OCI-LY3 (cell line): ENCODE results near the gene PRPF19.
A peak's percentile ranks its signal among the peaks of the same experiment; 100 is the strongest.

Experiments
- H2AFZ ChIP-seq: fragments of 200-600, 300-600 bp; shearing (Covaris generic); 2 replicates; pipeline ENCODE4 v1.6.0; 2014; ENCODE audit warnings: antibody characterized with exemption, low read depth, low read length
- H3K27ac ChIP-seq: fragments of 200-600, 300-600 bp; sonication (generic); 2 replicates; pipeline ENCODE4 v1.5.1; 2014; ENCODE audit warnings: mild to moderate bottlenecking, low read length, moderate library complexity, mixed read lengths
- H3K27me3 ChIP-seq: fragments of 200-600, 300-600 bp; sonication (generic); 2 replicates; pipeline ENCODE4 v1.6.1; 2014; ENCODE audit warnings: low read depth, low read length, mixed read lengths
- H3K36me3 ChIP-seq: fragments of 200-600, 300-600 bp; sonication (generic); replicated peaks from 2 replicates; pipeline ENCODE3; 2014; ENCODE audit warnings: low read depth, low read length, mixed read lengths
- H3K4me1 ChIP-seq: fragments of 300-600, 200-600 bp; sonication (generic); 2 replicates; pipeline ENCODE4 v1.6.1; 2014; ENCODE audit warnings: low read length, mixed read lengths
- H3K4me2 ChIP-seq: fragments of 200-600, 300-600 bp; sonication (generic); 2 replicates; pipeline ENCODE4 v1.6.1; 2014; ENCODE audit warnings: low read length, mixed read lengths
- H3K4me3 ChIP-seq: fragments of 300-600, 200-600 bp; sonication (generic); 2 replicates; pipeline ENCODE4 v1.5.1; 2014; ENCODE audit warnings: antibody characterized with exemption, mild to moderate bottlenecking, low read length, moderate library complexity
- H3K79me2 ChIP-seq: fragments of 300-600, 200-600 bp; shearing (Covaris generic); 2 replicates; pipeline ENCODE4 v1.6.1; 2014; ENCODE audit warnings: mild to moderate bottlenecking, low read length, mixed read lengths
- H3K9ac ChIP-seq: fragments of 300-600, 200-600 bp; shearing (Covaris generic); 2 replicates; pipeline ENCODE4 v1.6.0; 2014; ENCODE audit warnings: mild to moderate bottlenecking, low read length, moderate library complexity
- H3K9me3 ChIP-seq: fragments of 200-600, 300-600 bp; shearing (Covaris generic); 2 replicates; pipeline ENCODE4 v1.6.1; 2014; ENCODE audit warnings: low read length, mixed read lengths; ENCODE audit not compliant: insufficient read depth
- H4K20me1 ChIP-seq: fragments of 200-600, 300-600 bp; sonication (generic); 2 replicates; pipeline ENCODE4 v1.6.1; 2016; ENCODE audit warnings: low read length, mixed read lengths; ENCODE audit not compliant: insufficient read depth
- EZH2phosphoT487 ChIP-seq: fragments of 200-600 bp; shearing (Covaris generic); IDR thresholded peaks from 2 replicates; pipeline ENCODE4 v1.6.1; 2018; ENCODE audit warnings: antibody characterized with exemption, mixed run types, low read depth
- TF ChIP-seq, protein P1 (sequence below): fragments of 200-600, 300-600 bp; sonication (generic); IDR thresholded peaks from 2 replicates; pipeline ENCODE4 v1.5.1; 2014; ENCODE audit warnings: antibody characterized with exemption, low read length, low read depth

The PRPF19 gene

DNA sequence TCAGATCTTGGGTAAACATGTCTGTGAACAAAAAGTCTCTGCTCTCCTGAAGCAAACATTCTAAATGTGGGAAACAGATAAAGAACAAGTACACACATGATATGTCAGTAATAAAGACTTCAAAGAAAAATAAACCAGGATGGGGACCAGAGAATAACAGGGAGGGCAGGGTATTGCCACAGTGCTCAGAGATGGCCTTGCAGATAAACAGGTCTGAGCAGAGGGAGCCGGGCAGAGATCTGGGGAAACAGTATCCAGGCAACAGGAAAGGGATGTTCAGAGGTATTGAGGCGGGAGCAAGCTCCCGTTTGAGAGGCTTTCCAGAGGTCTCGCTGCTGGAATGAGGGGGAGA, 61.5 kb downstream of the PRPF19 start:
- Histone ChIP-seq H3K9me3 (no peaks in the 10 kb centered on the region), H3K4me1 (peaks cover 27% of the 10 kb centered on the region), H3K9ac (no peak overlapping the region), H3K36me3 (peaks cover 54% of the 10 kb centered on the region), H3K27ac (no peak overlapping the region), H3K27me3 (no peaks in the 10 kb centered on the region), H4K20me1 (peaks cover 15% of the 10 kb centered on the region), H3K79me2 (peaks cover 77% of the 10 kb centered on the region), H3K4me2 (peak overlapping the region; percentile 92), H2AFZ (no peak overlapping the region), H3K4me3 (peak overlapping the region; percentile 84)
- TF ChIP-seq, protein P1, sequence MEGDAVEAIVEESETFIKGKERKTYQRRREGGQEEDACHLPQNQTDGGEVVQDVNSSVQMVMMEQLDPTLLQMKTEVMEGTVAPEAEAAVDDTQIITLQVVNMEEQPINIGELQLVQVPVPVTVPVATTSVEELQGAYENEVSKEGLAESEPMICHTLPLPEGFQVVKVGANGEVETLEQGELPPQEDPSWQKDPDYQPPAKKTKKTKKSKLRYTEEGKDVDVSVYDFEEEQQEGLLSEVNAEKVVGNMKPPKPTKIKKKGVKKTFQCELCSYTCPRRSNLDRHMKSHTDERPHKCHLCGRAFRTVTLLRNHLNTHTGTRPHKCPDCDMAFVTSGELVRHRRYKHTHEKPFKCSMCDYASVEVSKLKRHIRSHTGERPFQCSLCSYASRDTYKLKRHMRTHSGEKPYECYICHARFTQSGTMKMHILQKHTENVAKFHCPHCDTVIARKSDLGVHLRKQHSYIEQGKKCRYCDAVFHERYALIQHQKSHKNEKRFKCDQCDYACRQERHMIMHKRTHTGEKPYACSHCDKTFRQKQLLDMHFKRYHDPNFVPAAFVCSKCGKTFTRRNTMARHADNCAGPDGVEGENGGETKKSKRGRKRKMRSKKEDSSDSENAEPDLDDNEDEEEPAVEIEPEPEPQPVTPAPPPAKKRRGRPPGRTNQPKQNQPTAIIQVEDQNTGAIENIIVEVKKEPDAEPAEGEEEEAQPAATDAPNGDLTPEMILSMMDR, result no peak
- TF ChIP-seq EZH2phosphoT487, result no peak

DNA sequence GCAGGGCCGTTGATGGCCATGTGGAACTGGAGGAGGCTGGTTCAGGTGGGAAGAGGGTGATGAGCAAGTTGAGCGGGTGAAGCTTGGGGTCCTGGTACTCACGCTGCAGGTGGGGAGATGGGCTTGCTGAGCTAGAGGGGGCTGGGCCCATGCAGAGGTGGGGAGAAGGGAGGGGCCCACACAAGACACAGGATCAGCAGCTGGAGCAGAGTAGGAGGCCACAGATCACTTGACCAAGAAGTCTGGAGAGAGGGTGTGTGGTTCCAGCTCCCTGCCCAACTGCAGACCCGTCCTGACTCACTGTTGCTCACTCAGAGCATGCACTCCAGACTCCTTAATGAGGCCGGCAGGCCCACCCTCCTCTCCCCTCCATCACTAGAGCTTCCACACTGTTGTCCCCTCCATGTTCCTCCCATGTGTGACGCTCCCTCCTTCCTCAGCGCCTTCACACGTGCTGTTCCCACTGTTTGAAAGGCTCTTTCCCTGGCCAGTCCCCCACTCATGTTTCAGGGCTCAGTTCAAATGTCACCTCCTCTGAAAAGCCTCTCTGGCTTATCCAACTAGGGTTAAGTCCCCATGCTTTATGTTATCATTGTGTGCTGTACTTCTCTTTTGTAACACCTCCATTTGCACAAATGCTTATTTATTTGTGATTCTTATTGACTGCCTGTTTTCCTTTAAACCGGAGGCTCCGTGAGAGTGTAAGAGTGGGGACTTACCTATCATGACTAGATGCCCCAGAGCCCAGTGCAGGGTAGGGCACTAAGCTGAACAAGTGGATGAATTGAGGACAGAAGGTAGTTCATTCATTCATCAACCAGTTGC, 62.1 kb downstream of the PRPF19 start:
- Histone ChIP-seq H3K79me2 (peaks cover 77% of the 10 kb centered on the region), H3K9ac (peak overlapping the region; percentile 85), H3K9me3 (no peaks in the 10 kb centered on the region), H3K4me3 (peak overlapping the region; percentile 84), H3K27me3 (no peaks in the 10 kb centered on the region), H3K27ac (no peak overlapping the region), H3K4me2 (peak overlapping the region; percentile 92), H2AFZ (no peak overlapping the region), H4K20me1 (peaks cover 15% of the 10 kb centered on the region), H3K36me3 (peaks cover 49% of the 10 kb centered on the region), H3K4me1 (peaks cover 32% of the 10 kb centered on the region)
- TF ChIP-seq, protein P1, result no peak
- TF ChIP-seq EZH2phosphoT487, result no peak

DNA sequence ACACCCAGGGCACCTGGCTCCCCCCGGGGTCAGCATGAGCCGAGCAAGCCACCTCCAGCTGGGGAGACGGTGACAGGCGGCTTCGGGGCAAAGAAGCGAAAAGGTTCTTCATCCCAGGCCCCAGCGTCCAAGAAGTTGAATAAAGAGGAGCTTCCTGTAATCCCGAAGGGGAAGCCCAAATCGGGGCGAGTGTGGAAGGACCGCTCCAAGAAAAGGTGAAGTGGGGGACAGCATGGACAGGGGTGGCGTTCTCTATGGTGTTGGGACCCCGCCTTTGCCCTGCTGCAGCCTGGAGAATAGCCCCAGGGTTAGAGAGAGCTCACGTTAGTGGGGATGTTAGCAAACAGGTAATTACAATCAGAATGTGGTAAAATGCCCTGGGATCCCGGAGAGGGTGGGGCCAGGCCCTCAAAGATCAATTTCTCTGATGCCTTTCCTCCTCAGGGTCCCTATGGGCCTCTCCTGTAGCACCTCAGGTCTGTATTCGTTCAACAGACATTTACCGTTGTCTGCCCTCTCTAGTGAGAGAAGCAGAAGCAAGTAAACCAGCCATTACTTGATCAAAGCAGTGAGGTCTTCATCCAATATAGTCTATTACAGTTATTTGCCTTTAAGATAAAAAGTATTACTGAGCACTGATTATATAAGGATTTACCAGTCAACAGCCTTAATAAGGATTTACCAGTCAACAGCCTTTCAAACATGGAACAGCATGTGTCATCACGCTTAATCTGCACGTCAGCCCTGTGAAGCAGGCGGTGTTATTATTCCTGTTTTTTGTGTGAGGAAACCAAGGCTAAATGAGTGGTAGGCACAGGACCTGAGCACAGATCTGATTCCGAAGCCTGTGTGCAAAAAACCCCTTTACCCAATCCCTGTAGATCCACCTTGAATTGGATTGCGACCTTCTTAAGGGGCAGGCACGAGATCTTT, 63.5 kb downstream of the PRPF19 start:
- no peak overlapping the region for H2AFZ ChIP-seq

More for the DNA sequence above, 63.5 kb downstream of the PRPF19 start:
- Histone ChIP-seq H3K4me1 (peaks cover 45% of the 10 kb centered on the region), H3K9me3 (no peaks in the 10 kb centered on the region), H4K20me1 (peaks cover 15% of the 10 kb centered on the region), H3K4me3 (peak overlapping the region; percentile 84), H3K79me2 (peaks cover 69% of the 10 kb centered on the region), H3K27ac (peak overlapping the region; percentile 43), H3K9ac (peak overlapping the region; percentile 85), H3K36me3 (peaks cover 35% of the 10 kb centered on the region), H3K4me2 (peak overlapping the region; percentile 92), H3K27me3 (no peaks in the 10 kb centered on the region)
- TF ChIP-seq EZH2phosphoT487, result no peak
- TF ChIP-seq, protein P1, result no peak
